Fibroblast of skin of back (primary cell): ENCODE results near the gene SPOP.
"Not testable (repeated sequence)": the region's sequence is repeated elsewhere in the genome, so short reads cannot be mapped to it uniquely, and the experiment has no call there.

Experiments
- DNase-seq: peaks from one replicate; pipeline ENCODE4 v3.0.0-alpha.2; 2013

Gene SPOP

GRCh38 chr17:49695698-49696232, 17.9 kb upstream of the SPOP start:
- DNase-seq: no peak

GRCh38 chr17:49694847-49695697, 17.2 kb upstream of the SPOP start:
- no peak for DNase-seq

GRCh38 chr17:49692751-49693150, 14.9 kb upstream of the SPOP start:
- no peak for DNase-seq

GRCh38 chr17:49691677-49692191, 13.8 kb upstream of the SPOP start:
- no peak for DNase-seq

GRCh38 chr17:49691086-49691676, 13.3 kb upstream of the SPOP start:
- peak; percentile 64 for DNase-seq

- DNase-seq: no peak
Observed at GRCh38 chr17:49690256-49690655, 12.4 kb upstream of the SPOP start.

- DNase-seq: no peak
Observed at GRCh38 chr17:49688848-49689247, 11.0 kb upstream of the SPOP start.

- DNase-seq: peak; percentile 73
Observed at GRCh38 chr17:49687878-49688491, 10.1 kb upstream of the SPOP start.

- no peak for DNase-seq
Observed at GRCh38 chr17:49681106-49681979, 3.4 kb upstream of the SPOP start.

GRCh38 chr17:49680314-49680713, 2.4 kb upstream of the SPOP start:
- no peak for DNase-seq

GRCh38 chr17:49677134-49677932, 564 bp downstream of the SPOP start:
- DNase-seq: peak; percentile 91

- peak; percentile 10 for DNase-seq
Observed at GRCh38 chr17:49676276-49676868, 1.5 kb downstream of the SPOP start.

- no peak for DNase-seq
Observed at GRCh38 chr17:49674507-49674906, 3.4 kb downstream of the SPOP start.

GRCh38 chr17:49673679-49674078, 4.2 kb downstream of the SPOP start:
- not testable (repeated sequence) for DNase-seq

GRCh38 chr17:49670641-49671040, 7.3 kb downstream of the SPOP start:
- DNase-seq: no peak

GRCh38 chr17:49670002-49670401, 7.9 kb downstream of the SPOP start:
- DNase-seq: no peak

- no peak for DNase-seq
Observed at GRCh38 chr17:49667854-49668253, 10.0 kb downstream of the SPOP start.

GRCh38 chr17:49664706-49665211, 13.1 kb downstream of the SPOP start:
- no peak for DNase-seq

GRCh38 chr17:49659661-49660382, 18.1 kb downstream of the SPOP start:
- no peak for DNase-seq

GRCh38 chr17:49656247-49656646, 21.6 kb downstream of the SPOP start:
- no peak for DNase-seq
